HepG2 (cell line): ENCODE results near the gene MATR3. TPM values are rescaled to one million over a fixed set of nuclear protein-coding genes. Genes with fewer than 3 reads are reported as not detected.

Experiments used
- BORCS8-MEF2B ChIP-seq: sonication (generic); formaldehyde crosslinking; IDR thresholded peaks from 2 replicates; pipeline ENCODE4 v1.8.0; 2022; ENCODE audit warnings: mild to moderate bottlenecking, missing genetic modification reagents
- FOXK1 ChIP-seq: sonication (generic); formaldehyde crosslinking; IDR thresholded peaks from 2 replicates; pipeline ENCODE4 v1.4.0; 2020; ENCODE audit warnings: low read depth, missing genetic modification reagents, borderline replicate concordance
- GLMP ChIP-seq: sonication (generic); formaldehyde crosslinking; IDR thresholded peaks from 2 replicates; pipeline ENCODE4 v1.9.0; 2021; ENCODE audit warnings: missing genetic modification reagents, mild to moderate bottlenecking, borderline replicate concordance
- HMG20B ChIP-seq: conservative IDR thresholded peaks from 2 replicates; pipeline ENCODE4 v1.6.1; 2016; ENCODE audit warnings: missing genetic modification reagents, missing compliant biosample characterization
- HNRNPUL1 ChIP-seq: fragments of 200-400 bp; formaldehyde crosslinking; IDR thresholded peaks from 2 replicates; pipeline ENCODE4 v1.6.1; 2017; ENCODE audit warnings: low read depth, mild to moderate bottlenecking, low read length, moderate library complexity
- NR2C2 ChIP-seq: sonication (generic); formaldehyde crosslinking; IDR thresholded peaks from 2 replicates; pipeline ENCODE4 v1.4.0; 2020; ENCODE audit warnings: missing genetic modification reagents, mild to moderate bottlenecking, moderate library complexity, borderline replicate concordance
- PHF5A ChIP-seq: IDR thresholded peaks from one replicate; pipeline ENCODE4 v1.6.1; 2018; ENCODE audit warnings: low read depth, missing genetic modification reagents; ENCODE audit not compliant: unreplicated experiment
- RCOR2 ChIP-seq: IDR thresholded peaks from 2 replicates; pipeline ENCODE4 v1.6.1; 2016; ENCODE audit warnings: missing biosample characterization, missing genetic modification reagents
- RXRA ChIP-seq: sonication (generic); formaldehyde crosslinking; IDR thresholded peaks from 2 replicates; pipeline ENCODE4 v1.5.1; 2020; ENCODE audit warnings: missing genetic modification reagents
- SMYD3 ChIP-seq: sonication (generic); formaldehyde crosslinking; IDR thresholded peaks from 2 replicates; pipeline ENCODE4 v1.8.1; 2023; ENCODE audit warnings: mild to moderate bottlenecking, missing genetic modification reagents
- SRF ChIP-seq: IDR thresholded peaks from 2 replicates; pipeline ENCODE4 v1.6.1; 2011; ENCODE audit warnings: mild to moderate bottlenecking, low read depth, low read length, moderate library complexity
- SUZ12 ChIP-seq: fragments of 150-350 bp; IDR thresholded peaks from 2 replicates; pipeline ENCODE4 v1.6.1; 2014; ENCODE audit warnings: low read depth, low read length
- ZFP82 ChIP-seq: sonication (generic); formaldehyde crosslinking; IDR thresholded peaks from 2 replicates; pipeline ENCODE4 v1.5.1; 2020; ENCODE audit warnings: mild to moderate bottlenecking, missing genetic modification reagents, borderline replicate concordance
- ZNF34 ChIP-seq: sonication (generic); formaldehyde crosslinking; IDR thresholded peaks from 2 replicates; pipeline ENCODE4 v1.4.0; 2020; ENCODE audit warnings: mild to moderate bottlenecking, missing genetic modification reagents, borderline replicate concordance
- ZNF556 ChIP-seq: sonication (generic); formaldehyde crosslinking; IDR thresholded peaks from 2 replicates; pipeline ENCODE4 v1.4.0; 2020; ENCODE audit warnings: mild to moderate bottlenecking, missing genetic modification reagents, borderline replicate concordance
- ZNF609 ChIP-seq: sonication (generic); formaldehyde crosslinking; IDR thresholded peaks from 2 replicates; pipeline ENCODE4 v1.4.0; 2020; ENCODE audit warnings: mild to moderate bottlenecking, missing genetic modification reagents, borderline replicate concordance
- ZNF616 ChIP-seq: sonication (generic); formaldehyde crosslinking; IDR thresholded peaks from 2 replicates; pipeline ENCODE4 v1.5.0; 2020; ENCODE audit warnings: low read depth, mild to moderate bottlenecking, missing genetic modification reagents
- ZNF652 ChIP-seq: IDR thresholded peaks from 2 replicates; pipeline ENCODE4 v1.6.1; 2016; ENCODE audit warnings: low read depth, borderline replicate concordance
- ZNF777 ChIP-seq: sonication (generic); formaldehyde crosslinking; IDR thresholded peaks from 2 replicates; pipeline ENCODE4 v1.4.0; 2020; ENCODE audit warnings: missing genetic modification reagents
- ZNF780A ChIP-seq: sonication (generic); formaldehyde crosslinking; IDR thresholded peaks from 2 replicates; pipeline ENCODE4 v1.8.0; 2022; ENCODE audit warnings: mild to moderate bottlenecking, missing genetic modification reagents, moderate library complexity
- ZZZ3 ChIP-seq: sonication (generic); formaldehyde crosslinking; IDR thresholded peaks from 2 replicates; pipeline ENCODE4 v1.4.0; 2020; ENCODE audit warnings: missing genetic modification reagents, mild to moderate bottlenecking, borderline replicate concordance
- polyA plus RNA-seq, 8 experiments: library from polyadenylated mRNA; depleted of rRNA in 3 of 8; stranded (reverse) in 7 of 8; unstranded in 1 of 8; fragments of >200 nt; fragmentation: Illumina TruSeq in 4 of 8; extraction: Trizol in 4 of 8; gene quantifications; 2 replicates each; pipeline versions ENCODE4 v1.2.1 to v1.2.3, GENCODE V29; 2011 to 2016; ENCODE audit warnings: low read depth in 4 of 8, missing spikeins in 1 of 8, mixed read lengths in 1 of 8; ENCODE audit not compliant: insufficient read depth in 1 of 8
- total RNA-seq, 5 experiments: library from RNA; depleted of rRNA; stranded (reverse); fragments of >200 nt; fragmentation: Illumina TruSeq; extraction: Trizol; gene quantifications; 2 replicates each; pipeline ENCODE4 v1.2.3, GENCODE V29; 2016; ENCODE audit warnings: low read depth in 1 of 5
- TF ChIP-seq, protein P1 (sequence below): sonication (generic); formaldehyde crosslinking; IDR thresholded peaks from 2 replicates; pipeline ENCODE4 v1.4.0; 2020; ENCODE audit warnings: mild to moderate bottlenecking, missing genetic modification reagents
- TF ChIP-seq, protein P2 (sequence below): IDR thresholded peaks from 2 replicates; pipeline ENCODE4 v1.6.1; 2016; ENCODE audit warnings: control low read depth

The MATR3 gene
- total and polyA plus RNA-seq, 2 of the 13 experiments (the other 11 are each of a cell fraction or from before 2014, with no cell fraction given): 94.2 to 341 TPM

GRCh38 chr5:139273572-139274289, 19.8 kb upstream of the MATR3 start (continued):
- TF ChIP-seq ZNF652 (CRISPR knock-in tag) (no peak), FOXK1 (CRISPR knock-in tag) (peak; percentile 73; the same call in 1 of the 2 replicates), PHF5A (CRISPR knock-in tag) (no peak), ZNF556 (CRISPR knock-in tag) (peak; percentile 48; the same call in 1 of the 2 replicates), GLMP (CRISPR knock-in tag) (0 out of 2 replicates have a peak, but pooled peaks have one; percentile 83), HNRNPUL1 (no peak), HMG20B (CRISPR knock-in tag) (no peak; the same call in 1 of the 2 replicates), BORCS8-MEF2B (CRISPR knock-in tag) (peak; percentile 53), RXRA (CRISPR knock-in tag) (peak; percentile 30; the same call in 1 of the 2 replicates), ZNF777 (peak; percentile 65), SMYD3 (CRISPR knock-in tag) (0 out of 2 replicates have a peak, but pooled peaks have one; percentile 78), ZZZ3 (CRISPR knock-in tag) (no peak), NR2C2 (peak; percentile 86), ZNF780A (CRISPR knock-in tag) (0 out of 2 replicates have a peak, but pooled peaks have one; percentile 18), ZNF616 (CRISPR knock-in tag) (no peak; the same call in 1 of the 2 replicates), SRF (no peak), RCOR2 (CRISPR knock-in tag) (no peak), SUZ12 (no peak), ZNF609 (CRISPR knock-in tag) (no peak), ZFP82 (CRISPR knock-in tag) (no peak), ZNF34 (CRISPR knock-in tag) (no peak)
- TF ChIP-seq, protein P1, sequence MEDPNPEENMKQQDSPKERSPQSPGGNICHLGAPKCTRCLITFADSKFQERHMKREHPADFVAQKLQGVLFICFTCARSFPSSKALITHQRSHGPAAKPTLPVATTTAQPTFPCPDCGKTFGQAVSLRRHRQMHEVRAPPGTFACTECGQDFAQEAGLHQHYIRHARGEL (CRISPR knock-in tag): no peak
- TF ChIP-seq, protein P2, sequence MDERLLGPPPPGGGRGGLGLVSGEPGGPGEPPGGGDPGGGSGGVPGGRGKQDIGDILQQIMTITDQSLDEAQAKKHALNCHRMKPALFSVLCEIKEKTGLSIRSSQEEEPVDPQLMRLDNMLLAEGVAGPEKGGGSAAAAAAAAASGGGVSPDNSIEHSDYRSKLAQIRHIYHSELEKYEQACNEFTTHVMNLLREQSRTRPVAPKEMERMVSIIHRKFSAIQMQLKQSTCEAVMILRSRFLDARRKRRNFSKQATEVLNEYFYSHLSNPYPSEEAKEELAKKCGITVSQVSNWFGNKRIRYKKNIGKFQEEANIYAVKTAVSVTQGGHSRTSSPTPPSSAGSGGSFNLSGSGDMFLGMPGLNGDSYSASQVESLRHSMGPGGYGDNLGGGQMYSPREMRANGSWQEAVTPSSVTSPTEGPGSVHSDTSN (CRISPR knock-in tag): no peak
